ENCODE results near the gene ATRX.
"Not testable (repeated sequence)": the region's sequence is repeated elsewhere in the genome, so short reads cannot be mapped to it uniquely, and the experiment has no call there.

ATRX gene

GRCh38 chrX:77726095-77726494 lies 59.9 kb downstream of the ATRX start:
- not testable (repeated sequence) for DNase-seq

DNA sequence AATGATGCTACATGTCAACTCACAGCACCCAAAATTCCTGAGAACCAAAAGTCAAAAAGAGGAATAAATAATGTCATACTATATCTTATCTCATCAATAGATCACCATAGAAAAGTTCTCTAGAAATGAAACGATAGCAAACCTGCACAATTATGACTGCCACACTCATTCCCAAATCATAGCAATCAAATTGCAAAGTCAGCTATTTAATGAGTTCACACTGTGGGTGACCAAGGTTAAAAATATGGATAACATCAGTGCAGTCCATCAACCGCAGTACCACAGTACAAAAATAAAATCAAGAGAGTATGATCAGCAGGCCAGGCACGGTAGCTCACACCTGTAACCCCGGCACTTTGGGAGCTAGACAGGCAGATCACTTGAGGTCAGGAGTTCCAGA lies 62.3 kb downstream of the ATRX start:
- DNase-seq, result no peak

DNA sequence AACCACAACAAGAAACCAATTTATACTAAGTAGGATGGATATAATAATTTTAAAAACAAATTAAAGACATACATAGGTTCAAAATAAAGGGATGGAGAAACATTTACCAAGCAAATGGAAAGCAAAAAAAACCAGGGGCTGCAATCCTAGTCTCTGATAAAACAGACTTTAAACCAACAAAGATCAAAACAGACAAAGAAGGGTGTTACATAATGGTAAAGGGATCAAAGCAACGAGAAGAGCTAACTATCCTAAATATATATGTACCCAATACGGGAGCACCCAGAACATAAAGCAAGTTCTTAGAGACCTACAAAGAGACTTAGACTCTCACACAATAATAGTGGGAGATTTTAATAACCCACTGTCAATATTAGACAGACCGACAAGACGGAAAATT lies 66.6 kb downstream of the ATRX start:
- no peak for DNase-seq

GRCh38 chrX:77704881-77705280 lies 81.1 kb downstream of the ATRX start:
- no peak for DNase-seq

DNA sequence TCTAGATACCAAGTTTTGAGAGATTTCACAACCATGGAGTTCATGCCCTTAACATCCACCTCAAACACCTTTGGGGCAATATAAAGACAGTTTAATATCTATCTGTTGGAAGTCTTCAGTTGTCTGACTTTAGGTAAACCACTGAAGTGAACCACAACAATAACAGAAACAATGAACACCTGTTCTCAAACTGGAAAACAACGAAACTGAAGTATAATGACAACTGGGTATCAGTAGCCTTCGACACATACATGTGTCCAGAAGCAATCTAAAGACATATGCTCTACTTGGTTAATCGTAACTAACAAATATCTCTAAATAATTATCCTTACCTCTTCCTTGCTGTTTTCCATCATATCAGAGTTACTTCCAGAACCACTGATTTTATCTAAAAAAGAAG lies 87.8 kb downstream of the ATRX start:
- DNase-seq, result no peak

DNA sequence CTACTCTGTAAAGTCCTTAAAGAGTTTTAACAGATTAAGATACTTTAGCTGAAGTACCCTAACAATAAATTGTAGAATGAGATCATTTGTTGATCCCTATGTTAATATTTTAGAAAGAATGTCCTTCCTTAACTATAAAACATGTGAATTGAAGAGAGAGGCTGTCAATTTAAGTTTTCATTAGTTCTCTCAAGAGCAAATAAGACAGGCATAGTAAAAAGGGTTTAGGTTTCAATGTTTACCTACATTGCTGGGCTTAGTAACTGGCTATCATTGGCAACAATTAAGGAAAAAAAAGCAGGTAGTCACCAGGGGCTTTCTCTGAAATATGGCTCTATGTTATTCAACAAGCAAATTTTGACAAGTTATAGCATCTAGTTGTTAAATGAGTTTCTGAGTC lies 91.5 kb downstream of the ATRX start:
- no peak for DNase-seq

DNA sequence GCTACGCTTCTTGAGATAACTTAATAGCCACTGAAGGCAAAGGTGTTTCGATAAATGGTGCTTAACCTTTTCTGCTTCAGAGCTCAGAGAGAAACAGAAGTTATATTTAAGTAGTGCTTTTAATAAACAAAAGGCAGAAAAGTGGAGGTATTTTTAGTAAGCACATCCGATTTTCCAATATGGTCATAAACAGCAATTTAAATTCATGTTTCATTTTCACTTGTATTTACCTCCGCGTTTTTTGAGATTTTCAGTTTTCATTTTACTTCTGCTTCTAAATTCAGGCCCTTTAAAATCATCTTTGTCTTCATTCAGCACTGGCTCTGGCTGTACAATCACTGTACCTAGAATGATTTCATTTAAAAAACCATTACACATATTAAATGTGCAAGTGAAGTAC lies 92.4 kb downstream of the ATRX start:
- no peak for DNase-seq

DNA sequence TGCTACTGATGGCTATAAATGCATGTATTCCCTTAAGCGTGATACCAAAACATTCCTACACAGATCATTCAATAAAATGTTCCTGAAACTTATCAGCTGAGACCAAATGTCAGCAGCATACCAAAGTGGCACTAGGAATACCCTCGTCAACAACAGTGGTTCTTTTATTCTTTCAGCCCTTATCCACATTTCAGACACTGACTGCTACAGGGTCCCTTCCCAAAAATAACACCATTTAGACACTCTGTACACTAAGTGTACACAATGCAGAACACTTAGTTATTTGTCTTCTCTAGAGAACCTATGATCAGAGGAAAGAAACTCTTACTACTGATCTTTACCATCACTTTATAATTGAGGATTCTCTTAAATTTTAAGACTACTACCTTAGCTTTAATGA lies 94.1 kb downstream of the ATRX start:
- no peak for DNase-seq

DNA sequence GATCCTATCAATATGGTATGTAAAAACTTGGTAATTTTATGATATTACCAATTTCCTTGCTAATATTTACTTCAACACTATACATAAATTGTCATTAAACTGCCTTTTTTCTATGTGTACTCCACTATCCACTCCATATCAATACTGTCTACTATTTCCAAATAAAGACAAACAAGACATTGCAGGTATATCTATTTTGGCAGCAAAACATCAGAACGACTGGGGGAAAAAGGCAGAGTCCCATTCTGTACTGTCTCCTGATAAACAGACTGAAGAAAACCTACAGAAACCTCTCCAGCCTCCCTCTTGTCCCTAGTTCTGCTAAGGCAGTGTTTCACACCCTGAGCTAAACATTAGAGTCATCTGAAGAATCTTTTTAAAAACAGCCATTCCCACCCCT lies 96.6 kb downstream of the ATRX start:
- DNase-seq, result no peak

DNA sequence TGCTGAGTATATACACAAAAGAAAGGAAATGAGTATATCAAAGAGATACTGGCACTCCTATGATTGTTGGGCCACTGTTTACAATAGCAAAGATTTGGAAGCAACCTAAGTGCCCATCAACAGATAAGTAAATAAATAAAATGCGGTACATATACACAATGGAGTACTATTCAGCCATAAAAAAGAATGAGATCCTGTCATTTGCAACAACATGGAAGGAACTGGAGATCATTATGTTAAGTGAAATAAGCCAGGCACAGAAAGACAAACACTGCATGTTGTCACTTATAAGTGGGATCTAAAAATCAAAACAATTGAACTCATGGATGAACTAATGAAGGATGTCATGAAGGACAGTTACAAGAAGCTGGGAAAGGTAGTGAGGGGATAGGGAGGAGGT lies 100.3 kb downstream of the ATRX start:
- not testable (repeated sequence) for DNase-seq

GRCh38 chrX:77679144-77679543 lies 106.9 kb downstream of the ATRX start:
- DNase-seq, result no peak

- no peak for DNase-seq
These were observed 110.0 kb downstream of the ATRX start for GRCh38 chrX:77675986-77676385.

GRCh38 chrX:77668391-77669237 lies 117.4 kb downstream of the ATRX start:
- peak in 1 of 2 donors; percentile 56 for DNase-seq

- DNase-seq, result no peak
These were observed 127.1 kb downstream of the ATRX start for GRCh38 chrX:77658886-77659285.

- DNase-seq, result no peak
These were observed 133.9 kb downstream of the ATRX start for GRCh38 chrX:77652095-77652494.

DNA sequence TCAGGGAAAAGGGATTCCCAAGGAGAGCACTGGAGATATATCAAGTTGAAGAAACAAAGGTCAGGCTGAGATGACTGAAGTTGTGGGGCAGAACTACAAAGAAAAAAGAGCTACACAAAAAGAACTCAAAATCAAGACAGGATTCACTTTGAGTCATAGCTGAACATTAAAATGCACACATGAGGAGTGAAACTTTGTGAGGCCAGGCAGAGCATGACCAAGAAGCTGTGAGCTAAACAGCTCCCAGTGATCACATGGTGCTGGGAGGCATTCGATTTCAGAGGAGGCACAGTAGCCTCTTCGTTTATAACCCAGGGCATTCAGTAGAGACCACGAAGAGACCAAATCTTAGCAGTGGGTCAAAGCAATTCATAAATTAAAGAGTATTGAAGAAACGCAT lies 145.3 kb downstream of the ATRX start:
- no peak for DNase-seq

GRCh38 chrX:77639820-77640219 lies 146.2 kb downstream of the ATRX start:
- no peak for DNase-seq

DNA sequence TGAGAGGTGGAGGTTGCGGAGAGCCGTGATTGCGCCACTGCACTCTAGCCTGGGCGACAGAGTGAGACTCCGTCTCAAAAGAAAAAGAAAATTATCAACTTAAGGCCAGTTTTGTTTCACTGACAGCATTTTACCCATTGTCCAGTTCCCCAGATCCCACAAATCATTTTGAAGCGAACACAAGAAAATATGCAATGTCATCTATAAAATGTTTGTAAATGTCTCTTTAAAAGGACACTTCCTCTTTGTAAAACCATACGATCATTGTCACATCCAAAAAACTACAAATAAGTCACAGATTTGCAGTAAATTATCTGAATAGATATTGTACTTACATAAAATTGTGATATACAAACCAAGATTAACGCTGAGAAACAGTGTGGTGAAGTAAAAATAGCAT lies 147.6 kb downstream of the ATRX start:
- DNase-seq, result no peak

DNA sequence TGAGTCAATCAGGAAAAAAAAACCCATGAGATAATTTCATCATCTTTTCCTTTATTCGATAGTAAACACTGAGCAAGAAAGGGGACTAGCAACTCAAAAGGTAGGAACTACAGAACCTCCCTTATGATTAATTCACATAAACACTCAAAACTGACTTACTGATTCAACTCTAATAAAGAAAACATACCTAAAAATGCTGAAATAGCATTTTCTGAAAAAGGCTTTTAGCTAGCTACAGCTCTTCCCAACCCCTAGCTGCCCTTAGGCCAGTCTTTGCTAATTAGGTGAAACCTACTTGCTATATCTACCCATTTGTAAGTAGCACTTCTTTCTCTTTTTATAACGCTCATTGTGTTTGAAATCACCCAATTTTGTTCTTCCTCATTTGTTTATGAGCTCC lies 150.6 kb downstream of the ATRX start:
- DNase-seq, result no peak

DNA sequence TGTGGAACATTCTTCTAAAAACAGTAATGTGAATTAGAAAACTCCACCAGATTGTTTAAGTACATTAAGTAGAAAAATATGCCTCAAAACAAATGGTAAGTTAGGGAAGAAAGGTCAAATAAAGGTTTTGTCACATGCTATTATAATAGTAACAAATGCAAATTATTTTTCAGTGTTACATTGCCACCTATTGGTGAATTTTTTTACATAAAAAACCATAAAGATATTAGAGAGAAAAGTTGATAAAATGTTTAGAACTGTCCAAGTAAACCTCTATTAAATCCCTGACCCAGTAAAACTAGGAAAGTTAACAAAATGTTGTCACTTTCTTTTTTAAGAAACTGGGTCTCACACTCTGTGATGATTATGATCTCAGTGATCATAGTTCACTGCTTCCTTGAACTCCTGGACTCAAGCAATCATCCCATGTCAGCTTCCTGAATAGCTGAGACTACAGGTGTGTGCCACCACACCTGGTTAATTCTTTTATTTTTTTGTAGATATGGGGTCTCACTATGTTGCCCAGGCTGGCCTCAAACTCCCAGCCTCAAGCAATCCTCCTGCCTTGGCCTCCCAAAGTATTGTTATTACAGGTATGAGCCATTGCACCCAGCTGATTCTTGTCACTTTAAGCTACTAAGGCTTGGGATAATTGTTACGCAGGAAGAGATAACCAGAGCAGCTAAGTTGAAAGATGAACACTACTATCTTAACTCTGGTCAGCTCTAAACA lies 157.6 kb downstream of the ATRX start:
- DNase-seq, result no peak

DNA sequence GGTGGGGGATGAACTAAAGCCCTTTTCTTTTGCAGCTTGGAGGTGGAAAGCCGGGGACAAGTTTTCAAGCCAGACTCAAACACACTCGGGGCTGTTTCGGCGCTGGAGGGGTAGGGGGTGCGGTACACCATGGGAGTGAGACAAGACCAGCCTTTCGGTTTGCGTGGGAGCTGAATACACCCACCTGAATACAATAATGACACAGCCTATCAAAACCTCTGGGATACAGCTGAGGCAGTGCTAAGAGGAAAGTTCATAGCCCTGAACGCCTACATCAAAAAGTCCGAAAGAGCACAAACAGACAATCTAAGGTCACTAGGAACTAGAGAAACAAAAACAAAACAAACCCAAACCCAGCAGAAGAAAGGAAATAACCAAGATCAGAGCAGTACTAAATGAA lies 163.3 kb downstream of the ATRX start:
- no peak for DNase-seq

DNA sequence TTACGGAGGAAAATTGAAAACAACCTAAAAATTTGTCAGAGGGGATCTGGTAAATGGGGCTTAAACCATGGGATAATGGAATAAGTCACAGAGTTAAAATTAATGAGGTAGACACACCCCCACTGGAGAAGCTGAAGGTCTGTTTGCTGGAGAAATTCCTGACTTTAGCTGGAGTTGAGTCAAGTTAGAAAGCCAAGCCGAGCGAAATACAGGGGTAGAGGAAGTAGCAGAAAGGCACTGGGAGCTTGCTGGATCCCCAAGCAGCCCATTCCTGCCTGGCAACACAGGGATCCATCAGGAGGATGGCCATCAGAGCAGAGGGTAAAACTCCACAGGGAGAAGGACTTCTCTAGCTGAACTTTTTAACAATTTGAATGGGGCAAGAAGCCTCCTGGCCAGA lies 163.8 kb downstream of the ATRX start:
- no peak for DNase-seq

GRCh38 chrX:77621453-77621852 lies 164.6 kb downstream of the ATRX start:
- not testable (repeated sequence) for DNase-seq

DNA sequence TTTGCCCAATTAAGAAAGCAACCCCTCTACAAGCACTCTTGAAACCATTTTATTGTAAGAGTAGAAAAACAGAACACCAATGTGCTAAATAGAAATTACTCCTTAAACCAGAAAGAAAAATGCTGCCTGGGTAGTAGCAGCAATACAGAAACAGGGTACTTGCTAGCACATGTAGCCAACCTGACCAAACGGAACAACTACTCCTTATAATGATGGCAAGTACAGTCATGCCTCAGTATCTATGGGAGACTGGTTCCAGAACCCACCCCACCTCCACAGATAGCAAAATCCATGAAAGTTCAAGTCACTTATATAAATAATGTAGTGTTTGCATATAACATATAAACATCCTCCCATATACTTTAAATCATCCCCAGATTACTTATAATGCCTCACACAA lies 168.8 kb downstream of the ATRX start:
- no peak for DNase-seq
